K562 (cell line): ENCODE data around the gene CCR9.

Experiments used
- CTCF ChIP-seq, 3 experiments: IDR thresholded peaks in 2 of 3; conservative IDR thresholded peaks in 1 of 3; 2 replicates each; pipeline ENCODE4 v1.5.1; 2011 to 2012; ENCODE audit warnings: low read length in 3 of 3, mild to moderate bottlenecking in 3 of 3, control low read depth in 2 of 3, improper control_type of control experiment in 1 of 3, inconsistent platforms in 1 of 3, low read depth in 1 of 3, mixed read lengths in 1 of 3, moderate library complexity in 1 of 3; ENCODE audit not compliant: insufficient read depth in 2 of 3
- MCM7 ChIP-seq, 2 experiments: fragments of 450-650 bp; IDR thresholded peaks; 2 replicates each; pipeline ENCODE4 v1.6.1; 2016 to 2018
- SIN3A ChIP-seq, 2 experiments: fragments of 150-350 bp in 1 of 2; IDR thresholded peaks; 2 replicates each; pipeline ENCODE4 v1.6.1; 2011 to 2016; ENCODE audit warnings: borderline replicate concordance in 2 of 2, low read depth in 2 of 2, low read length in 2 of 2, mild to moderate bottlenecking in 2 of 2, moderate library complexity in 2 of 2; ENCODE audit not compliant: control insufficient read depth in 1 of 2

GRCh38 chr3:45869638-45870037, 16.7 kb upstream of the CCR9 start:
- no peak for TF ChIP-seq CTCF (IDR thresholded peaks at IDR 0.05 in 2 of 3, conservative IDR thresholded peaks at IDR 0.05 in 1 of 3; ENCODE audit: insufficient read depth in 2 of 3, low read depth in 1 of 3, low read length in 3 of 3)
- no peak for TF ChIP-seq MCM7 (IDR thresholded peaks at IDR 0.05)
- TF ChIP-seq SIN3A (IDR thresholded peaks at IDR 0.05; ENCODE audit: borderline replicate concordance in 2 of 2, control insufficient read depth in 1 of 2, low read depth in 2 of 2, low read length in 2 of 2) = no peak
